ENCODE data around the gene WWC2.
"Not testable (repeated sequence)": the region's sequence is repeated elsewhere in the genome, so short reads cannot be mapped to it uniquely, and the experiment has no call there.

The WWC2 gene

DNA sequence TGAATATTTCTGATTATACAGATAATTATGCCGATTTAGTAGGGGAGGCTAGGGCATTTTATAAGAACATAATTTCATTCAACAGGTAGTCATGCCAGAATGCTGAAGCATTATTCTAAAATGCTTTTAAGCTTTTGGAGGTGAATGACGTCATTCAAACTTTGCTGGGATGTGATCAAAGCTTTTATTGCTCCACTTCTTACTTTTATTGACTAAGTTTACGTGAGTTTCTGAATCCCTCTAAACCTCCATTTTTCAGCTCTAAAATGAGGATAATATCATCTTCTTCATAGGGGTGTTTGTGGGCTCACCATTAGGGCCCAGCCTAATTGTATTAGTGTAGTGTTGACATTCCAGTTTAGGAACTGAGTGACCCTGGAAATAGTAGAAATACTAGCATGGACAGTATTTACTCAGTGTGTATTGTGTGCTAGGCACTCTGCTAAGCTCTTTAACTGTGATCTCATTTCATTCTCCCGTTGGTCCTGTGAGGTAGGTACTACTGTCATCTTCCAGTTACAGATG, 3.0 kb downstream of the WWC2 start:
- no peak for DNase-seq

DNA sequence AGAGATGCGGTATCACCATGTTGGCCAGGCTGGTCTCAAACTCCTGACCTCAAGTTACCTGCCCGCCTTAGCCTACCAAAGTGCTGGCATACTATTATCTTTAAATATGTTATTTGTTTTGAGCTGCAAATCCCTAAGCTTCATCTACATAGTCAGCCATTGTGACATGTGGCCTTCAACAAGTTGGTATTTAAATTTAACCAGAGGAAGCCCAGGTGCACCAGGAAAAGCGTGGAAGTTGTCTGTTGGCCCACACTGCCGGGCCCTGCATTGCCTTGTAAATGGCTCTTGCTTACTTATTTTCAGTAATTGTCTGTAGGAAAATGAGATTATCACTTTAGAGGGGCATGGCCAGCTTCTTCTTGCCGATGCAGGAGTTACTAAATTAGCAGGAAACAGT, 6.0 kb downstream of the WWC2 start:
- no peak for DNase-seq

DNA sequence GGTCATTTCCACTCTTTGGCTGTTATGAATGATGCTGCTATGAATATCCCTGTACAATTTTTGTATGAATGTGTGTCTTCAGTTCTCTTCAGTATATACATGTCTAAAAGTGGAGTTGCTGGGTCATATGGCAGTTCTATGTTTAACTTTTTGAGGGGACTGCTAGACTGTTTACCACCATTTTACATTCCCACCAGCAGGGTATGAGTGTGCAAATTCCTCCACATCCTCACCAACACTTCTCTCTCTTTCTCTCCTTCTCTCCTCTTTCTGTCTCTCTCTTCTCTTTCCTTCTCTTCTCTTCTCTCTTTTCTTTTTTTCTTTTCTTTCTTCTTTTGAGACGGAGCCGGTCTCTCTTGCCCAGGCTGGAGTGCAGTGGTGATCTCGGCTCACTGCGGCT, 7.8 kb downstream of the WWC2 start:
- DNase-seq = no peak

DNA sequence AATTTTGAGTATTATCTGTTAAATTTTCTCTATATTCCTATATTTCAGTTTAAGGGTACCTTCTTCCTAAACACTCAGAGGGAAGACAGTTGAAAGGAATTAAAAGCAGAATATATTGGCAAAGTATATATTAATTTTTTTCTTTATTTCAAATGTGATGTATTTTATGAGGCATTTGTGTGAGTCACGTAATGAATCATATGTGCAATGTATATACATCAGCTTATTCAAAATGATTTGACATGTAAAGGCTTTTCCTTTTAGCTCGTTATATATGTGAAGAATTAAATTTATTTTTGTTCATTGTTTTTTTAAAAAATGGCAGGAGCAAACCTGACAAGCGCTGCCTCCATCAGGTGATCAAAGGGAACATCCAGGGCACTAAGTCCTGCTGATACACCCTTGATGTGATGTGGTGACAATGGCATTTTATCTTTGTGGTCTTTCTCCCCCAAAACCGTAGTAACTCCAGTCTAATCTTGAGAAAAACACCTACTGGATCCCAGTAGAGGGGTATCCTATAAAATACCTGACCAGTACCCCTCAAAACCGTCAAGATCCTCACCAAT, 8.9 kb downstream of the WWC2 start:
- DNase-seq = no peak

DNA sequence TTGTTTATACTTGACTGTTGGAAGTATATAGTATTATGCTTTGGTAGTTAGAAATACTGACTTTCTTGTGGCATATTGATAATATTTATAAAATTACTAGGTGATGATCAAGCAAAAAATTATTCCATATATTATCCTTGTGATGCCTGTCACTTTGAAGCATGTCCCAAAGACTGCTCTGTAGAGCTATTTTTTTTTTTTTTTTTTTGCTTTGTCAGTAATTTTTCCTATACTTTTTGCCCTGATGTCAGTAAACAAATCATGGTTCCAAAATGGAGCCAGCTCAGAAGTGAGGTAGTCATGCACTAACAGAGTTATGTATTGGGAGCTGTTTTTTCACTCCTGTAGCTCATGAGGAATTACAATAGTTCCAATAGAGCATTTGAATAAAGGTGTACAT, 11.2 kb downstream of the WWC2 start:
- DNase-seq = no peak

DNA sequence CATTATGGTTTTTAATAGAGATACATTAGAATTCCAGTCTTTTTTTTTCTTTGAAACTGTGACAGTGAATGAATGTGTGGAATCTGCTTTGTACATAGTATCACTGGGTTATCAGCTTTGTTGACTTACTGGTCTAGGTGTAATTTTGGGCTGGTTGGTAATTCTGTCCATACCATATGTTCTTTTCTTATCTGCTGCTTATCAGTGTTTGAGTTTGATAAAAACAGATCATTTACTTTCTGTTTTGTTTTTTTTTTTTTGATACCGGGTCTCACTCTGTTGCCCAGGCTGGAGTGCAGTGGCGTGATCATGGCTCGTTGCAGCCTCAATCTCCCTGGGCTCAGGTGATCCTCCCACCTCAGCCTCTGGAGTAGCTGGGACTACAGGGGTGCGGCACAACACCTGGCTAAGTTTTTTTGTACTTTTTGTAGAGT, 12.4 kb downstream of the WWC2 start:
- no peak for DNase-seq

DNA sequence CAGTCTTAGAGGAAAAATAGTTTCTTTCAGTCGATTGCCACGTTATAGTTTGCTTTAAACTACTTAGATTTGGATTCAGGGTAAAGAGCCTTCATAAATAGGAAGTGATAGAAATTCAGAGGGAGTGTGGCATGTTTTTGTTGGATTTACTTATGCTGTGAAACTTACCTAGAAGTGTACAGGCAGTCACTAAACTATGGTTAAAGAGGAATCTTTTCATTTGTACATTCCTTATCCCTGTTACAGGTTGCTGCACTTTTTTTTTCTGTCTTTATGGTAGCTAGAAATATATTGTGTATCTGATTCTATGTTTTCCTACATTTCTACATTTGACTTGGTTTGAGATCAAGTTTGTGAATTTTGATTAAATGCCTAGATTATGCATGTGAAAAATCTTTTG, 19.1 kb downstream of the WWC2 start:
- no peak for DNase-seq

DNA sequence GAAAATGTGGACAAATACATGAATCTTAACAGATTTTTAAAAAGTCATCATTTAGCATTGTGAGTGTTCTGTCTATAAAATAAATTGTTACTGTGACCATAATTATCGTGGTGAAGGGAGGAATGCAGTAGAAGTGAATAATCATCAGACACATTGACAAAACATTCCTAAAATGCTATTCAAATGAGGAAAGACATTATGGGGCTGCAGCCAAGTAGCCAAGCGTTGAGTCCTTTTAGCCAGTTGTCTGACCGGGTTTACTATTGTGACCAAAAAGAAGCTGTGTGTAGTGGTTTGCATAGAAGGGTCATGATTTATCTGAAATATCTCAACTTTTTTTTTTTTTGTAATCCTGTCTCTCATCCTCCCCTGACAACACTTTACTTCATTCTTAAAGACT, 19.5 kb downstream of the WWC2 start:
- no peak for DNase-seq

DNA sequence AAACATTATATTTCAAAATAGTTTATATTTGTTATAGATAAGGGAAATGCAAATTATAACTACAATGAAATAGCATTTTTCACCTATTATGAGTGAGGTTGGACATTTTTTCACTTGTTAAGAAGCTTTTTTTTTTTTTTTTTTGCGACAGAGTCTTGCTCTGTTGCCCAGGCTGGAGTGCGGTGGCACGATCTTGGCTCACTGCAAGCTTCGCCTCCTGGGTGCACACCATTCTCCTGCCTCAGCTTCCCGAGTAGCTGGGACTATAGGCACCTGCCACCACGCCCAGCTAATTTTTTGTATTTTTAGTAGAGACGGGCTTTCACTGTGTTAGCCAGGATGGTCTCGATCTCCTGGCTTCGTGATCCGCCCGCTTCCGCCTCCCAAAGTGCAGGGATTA, 22.6 kb downstream of the WWC2 start:
- not testable (repeated sequence) for DNase-seq

DNA sequence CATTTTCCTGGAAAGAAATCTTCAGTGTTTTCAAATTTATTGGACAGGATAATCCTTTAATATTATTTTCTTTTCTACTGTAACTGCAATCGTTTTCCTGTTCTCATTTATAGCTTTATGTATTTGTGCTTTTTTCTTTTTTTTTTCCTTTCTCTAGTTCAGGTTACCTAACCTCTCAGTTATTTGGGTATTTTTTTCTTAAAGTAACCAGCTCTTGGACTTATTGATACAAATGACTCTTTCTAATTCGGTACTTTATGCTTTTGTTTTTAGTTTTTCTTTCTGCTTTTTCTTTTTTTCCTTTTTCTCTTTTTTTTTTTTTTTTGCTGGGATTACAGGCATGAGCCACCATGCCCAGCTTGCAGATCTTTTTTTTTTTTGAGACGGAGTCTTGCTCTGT, 25.2 kb downstream of the WWC2 start:
- DNase-seq = no peak

DNA sequence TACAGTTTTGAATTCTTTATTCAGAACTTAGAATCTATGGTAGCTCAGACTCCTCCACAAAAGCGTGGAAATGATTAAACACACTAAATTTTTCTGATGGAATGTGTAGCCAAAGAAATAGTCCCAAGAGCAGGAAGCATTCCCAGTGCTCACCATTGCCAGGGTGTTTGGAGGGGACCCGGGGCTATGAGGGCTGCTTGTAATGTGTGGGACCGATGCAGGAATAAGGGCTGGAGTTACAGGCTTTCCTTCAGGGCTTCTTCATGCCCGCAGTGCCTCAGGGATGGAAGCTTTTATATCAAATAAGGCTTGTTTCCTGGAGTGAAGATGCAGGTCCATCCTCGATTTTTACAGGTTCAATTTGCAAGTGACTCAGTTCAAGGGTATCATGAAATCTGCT, 25.8 kb downstream of the WWC2 start:
- DNase-seq = no peak

DNA sequence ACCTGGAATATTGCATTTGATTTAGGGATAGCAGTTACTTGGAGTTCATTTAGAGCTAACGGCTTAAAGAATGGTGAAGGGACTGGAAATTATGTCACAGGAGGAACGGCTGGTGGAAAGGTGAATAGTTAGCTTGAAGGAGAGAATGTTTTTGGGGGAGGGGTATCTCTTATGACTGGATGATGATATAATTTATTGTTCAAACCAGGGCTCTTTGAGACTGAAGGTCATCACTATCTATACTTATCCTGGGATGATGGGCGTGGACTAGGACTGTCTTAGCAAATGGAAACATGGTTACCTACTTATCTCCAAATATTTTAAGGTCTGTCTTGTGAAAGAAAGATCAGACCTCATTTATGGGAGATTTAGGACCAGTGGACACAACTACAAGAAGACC, 30.1 kb downstream of the WWC2 start:
- no peak for DNase-seq

DNA sequence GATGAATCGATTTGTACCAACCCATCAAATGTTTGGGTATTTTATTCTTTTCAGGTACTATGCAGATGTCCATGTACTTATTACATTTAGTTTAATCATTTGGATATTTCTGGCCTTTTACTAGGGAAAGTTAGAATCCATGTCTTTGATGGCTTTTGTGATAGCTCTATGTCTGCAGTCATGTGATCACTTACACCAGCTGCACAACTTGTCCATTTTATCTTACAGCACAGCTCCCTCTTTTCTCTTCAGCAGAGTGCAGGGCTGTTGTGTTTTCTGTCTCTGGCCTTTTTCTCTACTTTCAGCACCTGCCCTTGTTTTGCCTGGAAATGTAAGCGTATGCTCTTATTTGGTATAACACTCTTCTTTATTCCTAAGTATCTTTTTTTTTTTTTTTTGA, 30.6 kb downstream of the WWC2 start:
- peak; percentile 2 for DNase-seq

DNA sequence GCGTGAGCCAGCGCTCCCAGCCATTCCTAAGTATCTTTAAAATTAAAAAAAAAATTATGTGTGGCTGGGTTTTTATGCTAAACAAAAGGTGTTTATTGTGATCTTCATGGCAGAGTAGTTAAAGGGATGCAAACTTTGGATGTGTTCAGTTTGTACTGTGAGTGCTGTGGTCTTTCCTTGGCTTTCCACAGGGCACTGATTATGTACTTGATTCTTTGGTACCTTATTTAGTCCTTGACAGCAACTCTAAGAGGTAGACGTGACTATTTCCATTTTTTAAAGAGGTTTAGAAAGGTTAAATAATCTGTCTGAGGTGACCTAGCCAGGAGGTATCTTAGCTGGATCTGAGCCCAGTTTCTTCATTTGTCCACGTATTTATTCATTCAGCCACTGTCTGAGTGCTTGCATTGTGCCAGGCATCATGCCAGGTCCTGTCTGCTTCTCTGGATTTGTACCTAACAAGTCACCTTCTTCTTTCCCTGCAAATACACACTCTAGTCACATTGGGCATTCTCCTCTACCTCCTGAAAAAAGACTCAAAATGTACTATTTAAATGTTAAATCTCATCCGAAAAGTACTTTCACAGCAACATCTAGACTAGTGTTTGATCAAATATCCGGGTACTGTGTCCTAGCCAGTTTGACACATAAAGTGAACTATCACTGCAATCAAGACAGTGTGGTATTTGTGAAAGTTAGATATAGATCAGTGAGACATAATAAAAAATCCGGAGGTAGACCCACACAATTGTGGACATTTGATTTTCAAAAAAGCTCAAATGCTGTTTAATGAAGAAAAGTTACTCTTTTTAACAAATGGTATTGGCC, 31.5 kb downstream of the WWC2 start:
- peak; percentile 86 for DNase-seq

DNA sequence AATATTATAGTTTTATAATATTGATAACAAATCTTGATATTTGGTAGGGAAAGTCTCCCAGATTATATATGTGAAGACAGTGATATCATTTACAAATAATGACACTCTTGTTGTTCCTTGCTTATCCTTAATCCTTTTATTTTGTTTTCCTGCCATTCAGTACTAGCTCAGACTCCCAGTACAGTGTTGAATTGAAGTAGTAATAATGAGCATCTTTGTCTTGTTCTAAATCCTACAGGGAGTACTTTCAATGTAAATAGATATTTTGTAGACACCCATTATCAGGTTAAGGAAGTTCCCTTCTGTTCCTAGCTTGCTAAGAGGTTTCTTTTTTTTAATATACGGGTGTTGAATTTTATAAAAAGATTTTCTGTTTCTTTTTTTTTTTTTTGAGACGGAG, 33.0 kb downstream of the WWC2 start:
- no peak for DNase-seq

DNA sequence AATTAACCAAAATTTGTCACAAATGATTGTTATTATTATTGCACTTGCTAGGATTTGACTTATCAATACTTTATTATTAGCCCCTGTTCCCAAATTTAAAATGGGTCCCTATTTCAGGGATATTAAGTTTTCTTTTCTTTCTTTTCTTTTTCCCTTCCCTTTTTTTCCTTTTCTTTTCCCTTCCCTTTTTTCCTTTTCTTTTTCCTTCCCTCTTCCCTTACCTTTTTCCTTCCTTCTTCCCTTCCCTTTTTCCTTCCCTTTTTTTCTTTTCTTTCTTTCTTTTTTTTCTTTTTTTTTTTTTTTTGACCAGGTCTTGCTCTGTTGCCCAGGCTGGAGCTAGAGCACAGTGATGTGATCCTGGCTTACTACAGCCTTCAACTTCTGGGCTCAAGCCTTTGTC, 33.8 kb downstream of the WWC2 start:
- no peak for DNase-seq

DNA sequence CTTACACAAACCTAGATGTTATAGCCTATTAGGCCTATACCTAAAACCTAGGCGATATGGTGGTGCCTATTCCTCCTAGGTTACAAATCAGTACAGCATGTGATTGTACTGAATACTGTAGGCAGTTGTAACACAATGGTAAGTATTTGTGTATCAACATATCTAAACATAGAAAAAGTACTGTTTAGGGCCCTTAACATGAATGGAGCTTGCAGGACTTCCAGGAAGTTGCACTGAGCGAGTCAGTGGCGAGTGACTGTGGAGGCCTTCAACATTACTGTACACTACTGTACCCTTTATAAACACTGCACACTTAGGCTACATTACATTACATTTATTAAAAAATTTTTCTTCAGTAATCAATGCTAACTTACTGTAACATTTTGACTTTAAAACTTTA, 37.8 kb downstream of the WWC2 start:
- no peak for DNase-seq

DNA sequence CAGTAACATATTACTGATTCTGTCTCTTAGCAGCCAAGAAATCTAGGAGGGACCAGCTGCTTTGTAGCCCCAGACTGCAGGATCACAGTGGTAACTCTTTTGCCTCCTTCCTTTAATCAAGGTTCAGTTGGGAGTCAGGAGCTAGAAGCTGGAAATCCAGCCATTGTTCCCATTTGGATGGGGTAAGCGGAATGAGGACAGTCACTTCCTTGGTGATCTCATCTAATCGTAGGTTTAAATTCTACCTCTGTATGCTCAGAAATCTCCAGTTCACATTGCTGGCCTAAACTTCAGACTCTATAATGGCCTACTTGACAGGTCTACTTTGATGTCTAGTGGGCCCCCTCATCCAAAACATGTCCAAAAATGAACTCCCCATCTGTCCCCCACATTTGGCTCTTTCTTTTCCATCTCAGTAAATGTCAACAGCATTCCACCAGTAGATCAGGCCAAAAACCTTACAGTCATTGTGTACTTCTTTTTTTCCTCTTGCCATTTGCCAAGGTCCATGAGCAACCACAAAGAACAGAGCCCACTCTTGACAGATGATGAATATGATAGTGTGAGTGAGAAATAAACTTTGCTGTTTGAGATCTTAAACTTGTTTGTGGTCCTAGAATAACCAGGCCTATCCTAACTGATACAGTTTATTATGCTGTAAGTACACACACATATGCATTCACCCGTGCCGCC, 40.1 kb downstream of the WWC2 start:
- no peak for DNase-seq

DNA sequence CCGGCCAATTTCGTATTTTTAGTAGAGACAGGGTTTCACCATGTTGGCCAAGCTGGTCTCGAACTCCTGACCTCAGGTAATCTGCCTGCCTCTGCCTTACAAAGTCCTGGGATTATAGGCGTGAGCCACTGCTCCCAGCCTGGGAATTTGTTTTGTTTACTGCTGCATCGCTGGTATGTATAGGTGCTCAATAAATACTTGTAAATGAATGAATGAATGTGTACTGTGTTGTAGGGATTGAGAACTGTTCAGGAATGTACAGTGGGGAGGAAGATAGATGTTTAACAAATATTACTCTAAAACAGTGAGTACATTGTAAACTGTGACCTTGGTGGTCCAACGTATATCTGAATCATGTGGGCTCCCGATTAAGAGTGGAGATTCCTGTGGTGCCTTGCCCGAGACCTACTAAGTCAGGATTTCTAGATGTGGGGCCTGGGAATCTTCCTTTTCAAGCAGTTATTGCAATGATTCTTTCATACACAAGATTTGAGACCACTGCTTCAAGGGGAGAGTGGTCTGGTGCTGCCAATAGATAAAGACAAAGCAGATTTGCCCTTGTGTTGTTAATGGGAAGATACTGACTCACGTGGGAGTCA, 41.0 kb downstream of the WWC2 start:
- no peak for DNase-seq

DNA sequence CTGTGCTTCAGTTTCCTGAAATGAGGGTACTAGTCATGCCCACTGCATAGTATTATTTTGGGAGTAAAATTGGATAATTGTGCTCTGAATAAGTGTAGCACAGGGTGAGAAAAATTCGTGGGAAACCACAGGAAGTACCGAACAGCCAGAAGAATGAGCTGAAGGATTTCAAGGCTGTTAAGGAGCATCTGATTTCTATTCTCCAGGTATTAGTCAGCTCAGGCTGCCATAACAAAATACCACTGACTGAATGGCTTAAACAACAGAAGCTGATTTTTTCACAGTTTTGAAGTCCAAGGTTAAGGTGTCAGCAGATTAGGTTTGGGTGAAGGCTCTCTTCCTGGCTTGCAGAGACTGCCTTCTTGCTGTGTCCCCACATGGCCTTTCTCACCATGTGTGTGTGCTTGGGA, 41.9 kb downstream of the WWC2 start:
- no peak for DNase-seq

DNA sequence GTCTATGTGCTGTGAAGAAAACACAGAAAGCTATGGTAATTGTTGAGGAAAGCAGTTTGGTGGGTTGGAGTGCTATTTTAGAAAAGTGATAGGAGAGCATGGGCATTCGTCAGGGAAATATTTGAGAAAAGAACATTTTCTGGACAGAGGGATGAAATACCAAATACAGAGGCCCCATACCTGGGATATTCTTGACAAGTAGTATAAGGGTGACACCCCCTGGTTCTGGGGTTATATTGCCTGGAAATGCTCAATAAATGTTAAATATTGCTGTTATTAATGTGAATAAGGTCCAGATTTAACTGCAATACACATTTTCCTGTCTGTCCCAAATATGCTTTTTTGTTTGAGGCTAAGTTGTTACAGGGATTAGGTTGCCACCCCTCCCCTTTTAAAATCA, 42.9 kb downstream of the WWC2 start:
- DNase-seq = no peak

DNA sequence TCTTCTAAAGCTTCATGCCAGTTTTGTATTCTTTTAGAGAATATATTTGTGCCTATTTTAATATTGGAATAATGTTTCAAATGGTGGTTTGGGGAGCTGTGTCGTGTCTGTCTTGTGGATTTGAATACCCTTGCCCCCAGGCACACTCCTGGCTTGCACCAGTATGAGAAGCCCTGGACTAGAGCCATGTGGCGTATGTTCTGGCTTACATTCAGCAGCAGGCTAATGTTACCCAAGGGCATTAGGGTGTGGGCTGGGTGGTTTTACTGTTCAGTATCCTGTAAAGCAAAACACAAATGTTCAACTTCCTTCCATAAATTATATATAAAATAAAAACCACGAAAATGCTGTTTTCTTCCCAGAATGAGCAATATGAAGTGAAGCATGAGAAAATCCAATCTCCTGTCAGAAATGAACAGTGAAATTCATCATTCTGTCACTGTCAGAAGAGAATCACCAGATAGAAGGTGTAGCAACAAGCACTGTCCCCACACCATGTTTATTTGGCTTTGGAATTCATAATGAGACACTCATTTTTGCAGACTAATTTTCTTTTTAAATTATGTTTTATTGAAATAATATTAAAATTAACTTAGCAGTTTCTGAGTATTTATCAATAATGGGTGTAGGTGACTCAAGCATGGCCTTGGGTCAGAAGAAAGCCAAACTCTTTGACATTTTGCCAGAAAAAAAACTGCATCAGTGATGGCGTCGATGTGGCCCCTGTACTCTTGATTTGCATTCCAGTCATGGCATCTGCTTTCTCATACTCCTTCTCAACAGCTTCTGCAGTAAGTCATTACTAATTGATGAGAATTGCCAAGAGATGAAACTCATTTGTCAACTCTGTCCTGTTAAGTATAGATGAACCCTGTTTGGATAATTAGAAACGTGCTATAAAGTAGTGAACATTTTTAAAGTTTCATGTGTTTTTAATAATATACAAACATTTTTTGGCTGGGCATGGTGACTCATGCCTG, 43.8 kb downstream of the WWC2 start:
- DNase-seq = no peak

Measured in NCI-H1105 treated with DMSO at 0.1 percent for 48 hours (cell line).